Embryonic facial prominence (tissue), 1 donor: ENCODE data around the gene IGHMBP2.
"Not testable (repeated sequence)": the region's sequence is repeated elsewhere in the genome, so short reads cannot be mapped to it uniquely, and the experiment has no call there.

Source experiments
- DNase-seq: peaks from one replicate; pipeline ENCODE4 v3.0.0-alpha.2; 2016; ENCODE audit errors: extremely low spot score

IGHMBP2 gene

GRCh38 chr11:68961245-68961644, 57.6 kb downstream of the IGHMBP2 start:
- no peak for DNase-seq

GRCh38 chr11:68962527-68963250, 59.0 kb downstream of the IGHMBP2 start:
- no peak for DNase-seq

- no peak for DNase-seq
These were observed 60.1 kb downstream of the IGHMBP2 start for GRCh38 chr11:68963779-68964178.

- no peak for DNase-seq
These were observed 62.5 kb downstream of the IGHMBP2 start for GRCh38 chr11:68965901-68966853.

GRCh38 chr11:68966894-68967780, 63.4 kb downstream of the IGHMBP2 start:
- no peak for DNase-seq

GRCh38 chr11:68968306-68969250, 64.9 kb downstream of the IGHMBP2 start:
- no peak for DNase-seq

GRCh38 chr11:68969386-68969785, 65.7 kb downstream of the IGHMBP2 start:
- no peak for DNase-seq

- DNase-seq = no peak
These were observed 67.4 kb downstream of the IGHMBP2 start for GRCh38 chr11:68970921-68971636.

GRCh38 chr11:68973219-68973618, 69.5 kb downstream of the IGHMBP2 start:
- no peak for DNase-seq

GRCh38 chr11:68973706-68974105, 70.0 kb downstream of the IGHMBP2 start:
- not testable (repeated sequence) for DNase-seq

GRCh38 chr11:68974421-68975194, 70.9 kb downstream of the IGHMBP2 start:
- no peak for DNase-seq

GRCh38 chr11:68976095-68976494, 72.4 kb downstream of the IGHMBP2 start:
- DNase-seq = no peak

- peak; percentile 40 for DNase-seq
These were observed 72.9 kb downstream of the IGHMBP2 start for GRCh38 chr11:68976563-68976962.

GRCh38 chr11:68977781-68978625, 74.3 kb downstream of the IGHMBP2 start:
- DNase-seq = no peak

GRCh38 chr11:68978626-68978930, 74.9 kb downstream of the IGHMBP2 start:
- DNase-seq = no peak

- no peak for DNase-seq
These were observed 75.4 kb downstream of the IGHMBP2 start for GRCh38 chr11:68978931-68979594.

- DNase-seq = no peak
These were observed 76.5 kb downstream of the IGHMBP2 start for GRCh38 chr11:68979931-68980775.
